HG03442 (cell line): ENCODE measurements around the gene SOX2.

ENCODE experiments used
- ATAC-seq: cut with Tn5 transposase; IDR thresholded peaks from one replicate; pipeline ENCODE4 v1.9.1; 2021; ENCODE audit warnings: mild to moderate bottlenecking, moderate library complexity; ENCODE audit not compliant: unreplicated experiment

SOX2 gene

GRCh38 chr3:181722156-181722555 lies 10.4 kb downstream of the SOX2 start:
- ATAC-seq: no peak

DNA sequence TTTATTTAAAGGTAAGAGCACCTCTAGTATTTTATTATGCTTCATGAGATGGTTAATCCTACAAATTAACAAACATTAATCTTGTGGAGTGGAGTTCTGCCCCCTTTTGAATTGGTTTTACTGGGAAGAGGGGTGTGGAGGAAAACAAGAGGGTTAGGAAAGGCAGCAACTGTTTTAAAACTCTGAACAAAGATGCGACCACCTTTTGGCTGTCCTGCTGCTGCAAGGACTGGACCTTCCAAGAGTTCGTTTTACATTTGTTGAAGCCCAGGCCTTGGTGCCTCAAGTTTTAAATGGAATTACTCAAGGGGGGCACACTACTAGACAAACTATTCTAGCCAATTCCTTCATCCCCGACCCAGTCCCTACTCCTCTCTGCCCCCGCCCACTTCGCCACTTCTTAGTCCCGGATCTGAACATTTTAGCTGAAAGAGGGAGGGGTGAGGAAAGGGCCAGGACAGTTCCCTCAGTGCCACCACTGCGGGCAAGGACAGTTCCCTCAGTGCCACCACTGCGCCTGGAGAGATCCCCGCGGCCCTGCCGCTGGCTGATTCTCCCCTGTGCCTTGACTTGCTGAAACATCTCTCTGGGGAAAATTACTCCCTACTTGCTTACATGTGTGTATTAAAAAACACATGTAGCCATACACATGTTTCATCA lies 11.2 kb downstream of the SOX2 start:
- ATAC-seq: no peak

GRCh38 chr3:181723625-181724191 lies 12.0 kb downstream of the SOX2 start:
- ATAC-seq: no peak

GRCh38 chr3:181724192-181724965 lies 12.7 kb downstream of the SOX2 start:
- no peak for ATAC-seq

DNA sequence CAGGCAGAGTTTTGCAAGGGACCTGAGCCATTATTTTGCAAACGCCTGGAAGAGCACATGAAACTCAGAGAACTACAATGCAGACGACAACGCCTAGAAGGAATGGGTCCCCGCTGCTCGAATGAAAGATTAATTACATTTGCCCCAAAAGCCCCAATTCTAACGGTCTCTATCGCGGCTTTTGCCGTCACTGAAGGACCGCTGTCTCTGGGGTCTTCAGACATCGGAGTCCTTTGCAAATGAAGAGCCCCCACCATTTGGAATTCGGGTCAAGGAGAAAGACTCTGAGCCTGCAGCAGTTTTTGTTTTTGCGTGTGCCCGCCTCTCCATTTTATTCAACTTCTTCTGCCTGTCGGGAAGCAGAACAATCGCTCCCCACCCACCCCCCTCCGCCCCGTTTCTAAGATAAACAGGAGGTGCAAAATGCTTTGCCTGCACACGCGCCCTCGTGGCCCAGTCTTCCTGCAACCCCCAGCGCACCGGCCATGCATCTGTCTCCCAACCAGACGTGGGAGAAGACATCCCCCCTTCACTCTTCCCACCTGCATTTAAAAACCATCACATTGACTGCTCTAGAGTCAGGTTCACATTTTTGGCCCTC lies 13.5 kb downstream of the SOX2 start:
- no peak for ATAC-seq

DNA sequence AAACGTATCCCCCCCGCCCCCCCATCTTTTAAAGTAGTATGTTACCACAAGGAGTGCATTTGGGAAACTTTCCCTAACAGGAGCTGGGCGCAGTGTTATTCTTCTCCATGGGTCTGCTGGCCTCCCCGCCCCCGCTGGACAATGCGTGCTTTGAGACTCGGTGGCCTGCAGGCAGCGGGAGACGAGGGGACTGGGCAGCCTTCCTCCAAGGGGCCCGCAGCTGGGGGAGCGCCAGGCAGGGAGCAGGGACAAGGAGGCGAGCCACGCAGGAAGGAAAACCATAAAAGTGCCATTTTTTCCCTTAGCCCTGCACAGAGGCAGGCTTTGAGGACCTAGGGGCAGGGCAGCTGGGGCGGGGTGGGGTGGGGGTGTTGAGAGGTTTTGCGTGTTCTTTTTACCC lies 14.1 kb downstream of the SOX2 start:
- ATAC-seq: no peak

DNA sequence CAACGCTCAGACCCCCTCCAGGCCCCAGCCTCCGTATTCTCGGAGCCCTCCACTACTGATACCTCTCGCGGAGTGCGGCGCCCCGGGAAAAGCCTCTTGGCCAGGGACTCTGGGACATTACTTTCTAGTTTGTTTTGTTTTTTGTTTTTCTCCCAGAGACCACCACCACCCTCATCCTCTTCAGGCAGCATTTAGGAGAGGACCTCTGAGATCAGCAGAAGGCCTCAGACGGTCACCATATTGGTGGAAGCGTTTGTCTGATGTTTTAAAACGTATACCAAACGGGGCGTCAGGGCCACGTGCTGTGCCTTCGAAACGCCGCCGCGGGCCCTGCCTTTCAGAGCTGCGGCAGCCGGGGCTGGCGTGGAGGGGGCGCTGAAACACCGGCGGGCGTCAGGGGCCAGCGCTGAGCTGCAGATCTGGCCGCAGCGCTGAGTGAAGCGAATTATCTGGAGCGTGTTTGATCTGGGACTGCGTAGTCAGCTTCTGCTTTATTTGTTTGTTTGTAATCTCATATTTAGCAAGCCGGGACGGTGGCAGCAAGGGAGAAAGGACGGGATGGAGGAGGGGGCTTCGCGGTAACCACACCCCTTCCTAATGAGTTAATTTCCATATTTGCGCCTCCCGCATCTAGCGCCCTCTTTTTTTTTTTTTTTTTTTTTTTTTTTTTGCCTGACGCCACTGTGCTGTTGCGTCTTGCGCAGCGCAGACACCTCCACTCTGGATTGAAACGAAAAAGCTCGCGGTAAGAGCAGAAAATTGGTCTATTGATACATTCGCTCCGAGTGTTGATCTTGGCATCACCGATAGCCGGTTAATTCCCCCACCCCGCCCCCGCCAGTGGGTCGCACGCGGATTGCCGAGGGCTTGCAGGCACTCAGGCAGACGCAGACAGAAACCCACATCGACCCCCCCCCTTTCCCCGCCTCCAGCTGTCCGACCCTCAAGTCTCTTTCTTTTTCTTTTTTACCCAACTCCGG lies 14.9 kb downstream of the SOX2 start:
- ATAC-seq: no peak

DNA sequence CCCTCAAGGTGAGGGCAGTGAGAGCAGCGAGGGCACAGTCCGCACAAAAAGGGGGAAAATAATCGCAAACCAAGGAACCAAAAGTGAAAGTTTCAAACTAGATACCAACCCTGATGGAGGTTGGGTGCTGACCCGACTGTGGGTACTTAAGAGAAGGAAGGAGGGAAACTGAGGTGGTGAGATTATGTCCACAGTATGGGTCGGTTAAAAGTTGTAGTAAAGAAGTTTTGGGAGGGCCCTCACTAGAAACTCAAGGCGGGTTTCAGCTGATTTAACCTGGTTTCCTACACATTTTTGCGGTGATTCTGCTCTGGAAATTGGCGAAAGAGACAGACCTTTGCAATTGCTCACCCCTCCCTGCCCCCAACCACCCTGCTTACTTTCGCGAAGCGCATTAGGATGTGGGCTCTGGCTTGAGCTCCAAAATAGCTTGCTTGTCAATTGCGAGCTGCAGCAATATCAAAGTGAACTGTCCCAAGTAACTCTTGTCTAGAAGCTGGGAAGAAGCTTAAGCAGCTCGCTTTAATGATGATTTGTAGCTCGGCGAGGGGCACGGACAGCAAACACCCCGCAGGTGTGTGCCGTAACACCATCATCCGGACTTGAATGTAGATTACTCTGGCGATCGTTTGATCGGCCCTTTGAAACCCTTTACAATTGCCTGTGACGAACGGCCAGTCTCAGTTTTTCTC lies 15.8 kb downstream of the SOX2 start:
- no peak for ATAC-seq

DNA sequence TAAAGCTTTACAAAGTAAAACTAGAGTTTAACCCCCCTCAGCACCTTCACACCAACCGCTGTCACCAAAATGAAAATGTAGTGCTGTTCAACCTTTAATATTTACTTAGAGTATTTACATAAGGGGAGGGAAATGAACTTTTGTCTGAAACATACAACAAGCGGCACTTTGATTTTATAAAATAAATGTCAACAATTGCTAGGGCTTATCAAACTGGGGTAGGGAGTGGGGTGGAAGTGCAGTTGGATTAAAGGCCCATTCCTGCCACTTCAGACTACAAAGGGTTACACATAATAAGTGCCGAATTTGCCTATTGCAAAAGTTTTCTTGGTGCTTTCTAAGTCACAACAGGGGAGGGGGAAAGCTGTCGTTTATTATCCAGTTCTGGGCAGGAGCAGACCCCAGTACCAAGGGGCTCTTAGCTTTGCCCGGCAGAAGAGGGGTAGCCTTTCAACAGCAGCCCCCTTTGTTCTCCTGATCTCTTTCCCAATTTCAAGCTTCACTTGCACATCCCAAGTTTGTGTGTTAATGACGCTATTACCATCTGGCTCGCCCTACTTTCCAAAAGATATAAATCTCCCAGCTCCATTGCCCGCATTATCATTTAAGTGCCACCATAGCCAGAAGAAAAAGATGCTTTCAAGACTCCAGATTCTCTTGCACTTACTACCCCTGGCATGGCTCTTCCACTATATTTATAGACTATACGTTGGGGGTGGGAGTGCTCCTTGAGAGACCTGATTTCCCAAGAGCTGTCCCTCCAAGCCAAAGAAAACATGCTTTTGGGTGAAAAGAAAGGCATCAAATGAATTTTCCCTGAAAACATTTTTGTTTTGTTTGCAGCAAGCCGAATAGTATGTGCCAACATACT lies 17.0 kb downstream of the SOX2 start:
- ATAC-seq: no peak

DNA sequence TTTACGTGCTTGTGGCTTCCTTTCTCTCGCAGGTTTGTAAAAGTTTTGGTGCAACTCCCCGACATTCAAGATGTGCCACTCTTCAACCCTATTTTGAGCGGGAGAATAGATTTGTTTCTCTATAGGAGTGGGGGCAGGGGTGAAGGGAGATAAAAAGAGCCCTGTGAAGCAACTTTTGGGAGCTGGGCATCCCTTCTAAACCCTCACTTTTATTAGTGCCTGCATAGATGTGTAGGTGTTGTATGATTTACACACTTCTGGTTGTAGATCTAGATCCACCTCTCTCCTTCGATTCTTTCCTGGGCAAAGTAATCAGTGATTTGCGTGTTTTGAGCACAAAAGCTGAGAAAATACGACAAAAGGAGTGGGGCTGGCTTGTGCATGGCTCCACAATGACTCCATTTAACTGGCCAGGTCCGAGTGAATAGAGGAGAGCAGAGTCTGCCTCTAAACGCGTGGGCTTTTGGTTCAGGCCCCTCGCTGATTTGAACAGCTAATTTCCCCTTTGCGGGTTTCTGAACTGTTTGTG lies 17.7 kb downstream of the SOX2 start:
- ATAC-seq: no peak

DNA sequence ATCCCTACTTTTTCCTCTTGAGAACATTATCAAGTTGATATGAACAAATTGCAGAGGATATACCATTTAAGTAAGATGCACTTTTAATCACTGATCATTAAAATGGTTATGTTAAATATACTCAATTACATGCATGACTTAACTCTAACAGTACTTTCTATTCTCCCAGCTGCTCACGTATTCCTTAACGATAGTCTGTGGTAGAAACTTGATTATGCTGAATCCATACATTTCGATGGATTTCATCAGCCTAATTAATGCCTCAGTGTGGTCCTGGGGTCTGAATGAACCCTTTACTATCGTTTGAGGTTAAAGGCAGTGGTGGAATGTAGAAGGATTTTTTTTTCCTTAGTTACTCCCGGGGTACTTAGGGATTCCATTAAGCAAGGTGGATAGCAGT lies 18.6 kb downstream of the SOX2 start:
- no peak for ATAC-seq

DNA sequence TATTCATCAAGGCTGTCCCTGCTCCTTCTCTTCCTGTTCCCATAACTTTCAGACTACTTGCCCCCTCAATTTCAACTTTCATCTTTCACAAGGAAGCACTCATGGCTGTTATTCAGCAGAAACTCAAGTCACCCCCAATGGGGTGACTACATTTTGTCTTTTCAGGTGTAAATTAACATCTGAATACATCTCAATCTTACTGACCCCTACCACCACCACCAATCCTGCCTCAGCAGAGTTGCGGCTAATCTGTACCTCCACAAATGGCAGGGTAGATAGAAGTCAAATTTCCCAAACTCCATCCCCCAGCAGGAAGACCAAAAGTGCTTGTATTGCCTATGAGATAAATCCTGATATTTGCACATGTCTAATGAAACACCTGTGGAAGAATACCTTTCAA lies 19.2 kb downstream of the SOX2 start:
- no peak for ATAC-seq

DNA sequence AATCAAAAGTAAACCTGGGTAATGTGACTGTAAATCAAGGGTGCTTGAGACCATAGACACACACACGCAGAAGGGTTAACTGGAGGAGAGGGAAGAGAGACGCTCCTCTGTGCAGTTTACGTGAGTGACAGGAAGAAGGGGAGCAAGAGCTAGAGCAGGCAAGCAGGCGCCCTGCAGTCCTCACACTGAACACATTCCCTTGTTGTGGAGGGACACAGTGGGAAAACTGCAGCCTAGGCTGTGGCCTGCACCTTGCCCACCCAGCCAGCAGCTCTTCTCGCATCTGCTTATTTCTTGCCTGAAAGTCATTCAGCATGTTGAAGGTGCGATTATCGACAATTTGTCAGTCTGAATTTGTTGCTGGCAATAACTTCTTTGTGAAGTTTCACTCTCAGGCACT lies 24.2 kb downstream of the SOX2 start:
- ATAC-seq: no peak

- no peak for ATAC-seq
These were observed 26.8 kb downstream of the SOX2 start for GRCh38 chr3:181738551-181738950.

DNA sequence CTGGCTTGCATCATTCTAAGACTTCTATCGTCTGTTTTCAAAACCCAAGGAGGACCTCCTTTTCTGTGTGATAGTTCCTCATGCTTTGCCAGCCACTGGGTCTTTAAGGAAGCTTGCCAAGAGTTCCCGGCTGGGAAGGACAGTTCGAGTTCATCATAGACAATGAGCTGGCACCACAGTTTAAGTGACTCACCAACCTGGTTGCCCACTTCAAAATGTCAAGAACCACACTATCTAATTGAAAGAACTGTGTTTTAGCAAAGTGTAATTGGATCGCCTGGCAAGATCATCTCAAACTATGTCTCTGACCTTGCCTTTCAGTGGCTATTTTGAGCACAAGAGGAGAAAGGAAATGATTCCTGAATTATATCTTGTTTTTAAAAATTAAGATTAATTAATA lies 27.9 kb downstream of the SOX2 start:
- no peak for ATAC-seq

DNA sequence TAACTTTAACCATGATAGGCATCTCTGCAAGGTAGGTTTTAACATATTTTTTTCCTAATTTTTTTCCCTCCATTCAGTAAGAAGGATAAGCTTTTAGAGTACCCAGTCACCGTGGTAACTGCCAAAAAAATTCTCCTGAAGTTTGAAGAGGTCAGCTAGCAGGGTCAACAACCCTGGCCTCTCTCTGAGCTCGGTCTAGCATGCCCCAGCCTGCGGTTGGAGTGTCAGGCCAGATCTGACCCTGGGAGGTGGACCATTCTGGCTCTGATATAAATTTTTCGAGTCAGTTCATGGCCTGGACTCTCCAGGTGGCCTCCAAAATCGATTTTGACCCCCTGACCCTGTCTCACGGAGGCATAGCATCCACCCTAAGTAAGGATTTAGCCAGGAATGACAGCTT lies 29.7 kb downstream of the SOX2 start:
- ATAC-seq: no peak

GRCh38 chr3:181752202-181752671 lies 40.5 kb downstream of the SOX2 start:
- no peak for ATAC-seq

DNA sequence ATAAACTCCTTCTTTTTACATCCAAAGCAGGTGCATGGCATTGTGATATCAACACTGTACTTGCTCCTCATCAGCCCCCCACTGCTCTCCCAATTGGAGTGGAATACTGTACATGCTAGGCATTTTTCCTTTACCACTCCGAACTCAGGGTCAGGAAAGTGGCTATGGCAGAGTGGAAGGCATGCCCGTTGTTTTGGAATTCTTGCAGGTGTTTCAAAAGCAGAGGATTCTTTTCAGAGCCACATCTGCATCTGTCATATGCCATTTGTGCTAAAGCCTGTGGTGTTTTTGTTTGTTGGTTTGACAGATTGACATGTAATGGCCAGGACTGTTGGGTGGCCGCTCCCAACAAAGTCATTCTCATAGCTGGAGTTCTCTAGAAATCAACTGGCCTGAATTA lies 41.7 kb downstream of the SOX2 start:
- ATAC-seq: no peak

GRCh38 chr3:181755959-181756358 lies 44.2 kb downstream of the SOX2 start:
- ATAC-seq: no peak
